Esophagus squamous epithelium (tissue), 5 donors: ENCODE measurements around the gene TNRC6B. TPM values are rescaled to one million over a fixed set of nuclear protein-coding genes. Genes with fewer than 3 reads are reported as not detected.

Experiments
- DNase-seq: peaks from one replicate; lab custom pipeline; 2025; lab: John Stamatoyannopoulos, UW
- H3K27ac ChIP-seq, 4 donors: fragments of 200-600 bp; sonication (generic); one replicate each; pipeline ENCODE4 v1.5.1; 2016 to 2019; ENCODE audit warnings: mild to moderate bottlenecking in 1 of 4
- H3K27me3 ChIP-seq, 4 donors: fragments of 200-600 bp; sonication (generic); 1 replicate in 3 of 4; 2 replicates in 1 of 4; pipeline versions ENCODE4 v1.5.1 to v1.6.0; 2017 to 2021; ENCODE audit warnings: antibody characterized with exemption in 1 of 4
- H3K36me3 ChIP-seq, 3 donors: fragments of 200-600 bp; sonication (generic); one replicate each; pipeline ENCODE4 v1.5.1; 2016 to 2019
- H3K4me1 ChIP-seq, 3 donors: fragments of 200-600 bp; sonication (generic); one replicate each; pipeline ENCODE4 v1.5.1; 2017 to 2019
- H3K4me3 ChIP-seq, 4 donors: fragments of 200-600 bp; sonication (generic); 1 replicate in 3 of 4; 2 replicates in 1 of 4; pipeline ENCODE4 v1.5.1; 2016 to 2019; ENCODE audit warnings: mild to moderate bottlenecking in 2 of 4, moderate library complexity in 1 of 4
- H3K9me3 ChIP-seq, 3 donors: fragments of 200-600 bp; sonication (generic); one replicate each; pipeline ENCODE4 v1.5.1; 2016 to 2019
- POLR2A ChIP-seq, 4 donors: fragments of 450-650 bp; IDR thresholded peaks; one replicate each; pipeline ENCODE4 v1.6.1; 2017; ENCODE audit warnings: antibody characterized with exemption in 4 of 4, mild to moderate bottlenecking in 4 of 4, moderate library complexity in 3 of 4
- WGBS, 2 donors: methylation state at CpG; one replicate each; pipeline ENCODE4 v1.1.5; 2018; 5-methylcytosine and 5-hydroxymethylcytosine counted together
- intact Hi-C: fragments of 100-400 bp; cut with DNase I; formaldehyde crosslinking; loops from one replicate; pipeline ENCODE4 v1.15.0; 2022
- total RNA-seq, 4 donors: library from RNA; depleted of rRNA; stranded (reverse); fragments of >200 nt; gene quantifications; one replicate each; pipeline ENCODE4 v1.1.0, GENCODE V29; 2016
- TF ChIP-seq, protein P1 (sequence below), 6 experiments: fragments of 450-650 bp in 4 of 6; fragments of 200-600 bp in 2 of 6; sonication (generic) in 2 of 6; IDR thresholded peaks; one replicate each; pipeline ENCODE4 v1.5.1; 2016 to 2019; ENCODE audit warnings: antibody characterized with exemption in 6 of 6, mild to moderate bottlenecking in 4 of 6, moderate library complexity in 4 of 6
- donor health status: DM: yes; HTN: yes; CAD: no.

TNRC6B gene
- total RNA-seq, 4 donors from 2014 or later, result 20.7 to 36.5 (median 26.9) TPM

DNA sequence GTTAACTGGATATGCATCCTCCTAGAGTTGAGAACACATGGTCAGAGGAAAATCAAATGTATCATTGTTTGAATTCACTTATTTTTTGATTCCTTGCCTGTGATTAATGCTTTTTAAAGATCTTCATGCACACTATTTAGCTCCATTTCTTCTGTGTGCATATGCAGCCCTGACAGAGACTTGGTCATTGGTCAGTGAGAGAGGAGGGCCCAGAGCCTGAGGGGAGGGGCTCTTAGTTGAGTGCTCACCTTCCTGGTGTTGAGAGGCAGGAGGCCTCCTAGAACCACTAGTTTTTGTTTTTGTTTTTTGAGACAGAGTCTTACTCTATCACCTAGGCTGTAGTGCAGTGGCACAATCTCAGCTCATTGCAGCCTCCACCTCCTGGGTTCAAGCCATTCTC lies 48.9 kb downstream of the TNRC6B start:
- Histone ChIP-seq H3K36me3 (peaks cover 0 to 22% (median 0%) of the 10 kb centered on the region in 3 donors), H3K4me1 (peaks cover 6 to 41% (median 19%) of the 10 kb centered on the region in 3 donors), H3K27ac (no peak overlapping the region), H3K27me3 (no peaks in the 10 kb centered on the region), H3K9me3 (no peaks in the 10 kb centered on the region), H3K4me3 (no peak overlapping the region)
- no peak for DNase-seq
- intact Hi-C loops, result no loop called here
- TF ChIP-seq, protein P1, sequence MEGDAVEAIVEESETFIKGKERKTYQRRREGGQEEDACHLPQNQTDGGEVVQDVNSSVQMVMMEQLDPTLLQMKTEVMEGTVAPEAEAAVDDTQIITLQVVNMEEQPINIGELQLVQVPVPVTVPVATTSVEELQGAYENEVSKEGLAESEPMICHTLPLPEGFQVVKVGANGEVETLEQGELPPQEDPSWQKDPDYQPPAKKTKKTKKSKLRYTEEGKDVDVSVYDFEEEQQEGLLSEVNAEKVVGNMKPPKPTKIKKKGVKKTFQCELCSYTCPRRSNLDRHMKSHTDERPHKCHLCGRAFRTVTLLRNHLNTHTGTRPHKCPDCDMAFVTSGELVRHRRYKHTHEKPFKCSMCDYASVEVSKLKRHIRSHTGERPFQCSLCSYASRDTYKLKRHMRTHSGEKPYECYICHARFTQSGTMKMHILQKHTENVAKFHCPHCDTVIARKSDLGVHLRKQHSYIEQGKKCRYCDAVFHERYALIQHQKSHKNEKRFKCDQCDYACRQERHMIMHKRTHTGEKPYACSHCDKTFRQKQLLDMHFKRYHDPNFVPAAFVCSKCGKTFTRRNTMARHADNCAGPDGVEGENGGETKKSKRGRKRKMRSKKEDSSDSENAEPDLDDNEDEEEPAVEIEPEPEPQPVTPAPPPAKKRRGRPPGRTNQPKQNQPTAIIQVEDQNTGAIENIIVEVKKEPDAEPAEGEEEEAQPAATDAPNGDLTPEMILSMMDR (IDR thresholded peaks at IDR 0.05), result no peak
- no peak for TF ChIP-seq POLR2A (IDR thresholded peaks at IDR 0.05)

DNA sequence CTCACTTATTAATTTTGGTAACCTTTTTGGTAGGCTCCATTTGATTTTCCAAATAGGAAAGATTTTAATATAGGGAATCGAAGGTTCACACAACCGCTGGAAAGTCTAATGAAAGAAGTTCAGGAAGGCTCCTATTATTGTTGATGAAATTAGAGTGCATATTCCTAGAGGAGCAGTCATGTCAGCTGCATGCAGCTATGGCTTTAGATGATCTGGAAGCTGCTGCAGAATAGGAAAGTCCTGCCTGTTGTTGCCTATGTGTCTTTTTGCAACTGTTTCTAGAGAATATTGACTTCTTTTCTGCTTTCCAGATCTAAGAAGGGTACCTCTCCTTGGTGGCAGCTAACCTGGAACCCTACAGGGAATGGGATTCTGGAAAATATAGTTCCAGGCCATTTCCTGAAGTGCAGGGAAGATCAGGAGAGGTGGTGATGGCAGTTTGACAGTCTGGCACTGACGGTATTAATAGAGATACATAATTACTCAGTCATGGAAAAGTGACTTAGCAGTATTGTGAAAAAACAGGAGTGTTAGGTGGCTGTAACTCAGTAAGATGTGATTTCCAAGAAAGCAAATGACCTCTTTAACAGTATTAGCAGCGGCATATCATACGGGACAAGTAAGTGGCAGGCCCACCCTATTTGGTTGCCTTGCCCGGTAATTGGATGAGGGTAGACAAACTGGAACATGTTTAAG lies 54.0 kb downstream of the TNRC6B start:
- Histone ChIP-seq H3K9me3 (no peaks in the 10 kb centered on the region), H3K4me3 (no peak overlapping the region), H3K4me1 (peaks cover 7 to 28% (median 15%) of the 10 kb centered on the region in 3 donors), H3K27me3 (no peaks in the 10 kb centered on the region), H3K27ac (no peak overlapping the region), H3K36me3 (peaks cover 0 to 50% (median 3%) of the 10 kb centered on the region in 3 donors)
- WGBS, 2 donors, result 85 to 92% methylated on average over 6 of the region's 6 CpGs
- intact Hi-C loops, result no loop called here
- TF ChIP-seq POLR2A (IDR thresholded peaks at IDR 0.05), result no peak
- TF ChIP-seq, protein P1 (IDR thresholded peaks at IDR 0.05), result no peak
- no peak for DNase-seq

GRCh38 chr22:40232624-40233023 lies 54.9 kb downstream of the TNRC6B start:
- no peaks in the 10 kb centered on the region for H3K9me3 ChIP-seq
- no peak for TF ChIP-seq POLR2A (IDR thresholded peaks at IDR 0.05)
- TF ChIP-seq, protein P1 (IDR thresholded peaks at IDR 0.05), result no peak
- DNase-seq, result no peak
- H3K27me3 ChIP-seq, result no peaks in the 10 kb centered on the region
- H3K4me3 ChIP-seq, result no peak overlapping the region
- WGBS, 2 donors, result 73 to 93% methylated on average over 8 to 9 of the region's 15 CpGs
- peaks cover 0 to 59% (median 3%) of the 10 kb centered on the region in 3 donors for H3K36me3 ChIP-seq
- H3K27ac ChIP-seq, result no peak overlapping the region
- intact Hi-C loops, result no loop called here
- peaks cover 7 to 36% (median 15%) of the 10 kb centered on the region in 3 donors for H3K4me1 ChIP-seq

DNA sequence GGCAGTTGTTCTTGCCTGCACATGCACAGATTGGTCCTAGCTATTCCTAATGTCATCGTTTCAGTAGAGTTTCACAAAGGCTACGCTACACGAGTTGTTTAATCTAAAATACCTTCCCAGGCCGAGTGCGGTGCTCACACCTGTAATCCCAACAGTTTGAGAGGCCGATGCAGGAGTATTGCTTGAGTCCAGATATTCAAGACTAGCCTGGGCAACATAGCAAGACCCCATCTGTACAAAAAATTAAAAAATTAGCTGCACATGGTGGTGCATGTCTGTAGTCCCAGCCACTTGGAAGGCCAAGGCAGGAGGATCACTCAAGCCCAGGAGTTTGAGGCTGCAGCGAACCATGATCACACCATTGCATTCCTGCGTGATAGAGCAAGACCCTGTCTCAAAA lies 56.2 kb downstream of the TNRC6B start:
- no peak for DNase-seq
- H3K4me1 ChIP-seq, result peaks cover 13 to 46% (median 21%) of the 10 kb centered on the region in 3 donors
- no peak overlapping the region for H3K4me3 ChIP-seq
- WGBS, 2 donors, result 83 to 90% methylated on average over 5 to 8 of the region's 8 CpGs
- TF ChIP-seq, protein P1 (IDR thresholded peaks at IDR 0.05), result no peak
- TF ChIP-seq POLR2A (IDR thresholded peaks at IDR 0.05), result no peak
- no peak overlapping the region for H3K27ac ChIP-seq
- peaks cover 0 to 58% (median 3%) of the 10 kb centered on the region in 3 donors for H3K36me3 ChIP-seq
- no peaks in the 10 kb centered on the region for H3K9me3 ChIP-seq
- no peaks in the 10 kb centered on the region for H3K27me3 ChIP-seq
- intact Hi-C loops, result no loop called here

- intact Hi-C loops, result no loop called here
- TF ChIP-seq, protein P1 (IDR thresholded peaks at IDR 0.05), result no peak
- TF ChIP-seq POLR2A (IDR thresholded peaks at IDR 0.05), result no peak
- DNase-seq, result no peak
- peaks cover 0 to 51% (median 3%) of the 10 kb centered on the region in 3 donors for H3K36me3 ChIP-seq
- H3K4me3 ChIP-seq, result no peak overlapping the region
- no peak overlapping the region for H3K27ac ChIP-seq
- peaks cover 21 to 50% (median 26%) of the 10 kb centered on the region in 3 donors for H3K4me1 ChIP-seq
- no peaks in the 10 kb centered on the region for H3K9me3 ChIP-seq
- no peaks in the 10 kb centered on the region for H3K27me3 ChIP-seq
These were observed 56.9 kb downstream of the TNRC6B start for GRCh38 chr22:40234658-40235057.
